GM23338 (cell line): ENCODE data around the gene C2orf15. TPM values are rescaled to one million over a fixed set of nuclear protein-coding genes. Genes with fewer than 3 reads are reported as not detected.

ENCODE experiments used
- ATAC-seq: fragments of 200-7000 bp; cut with Tn5 transposase; 3 replicates; pipeline ENCODE4 v1.9.1; 2020
- DNase-seq: peaks from one replicate; pipeline ENCODE4 v3.0.0-alpha.2; 2015; ENCODE audit warnings: low spot score
- H2AFZ ChIP-seq: fragments of 200-600 bp; sonication (generic); 2 replicates; pipeline ENCODE4 v1.8.0; 2016; ENCODE audit warnings: antibody characterized with exemption, mild to moderate bottlenecking, moderate library complexity
- H3F3A ChIP-seq: fragments of 200-600 bp; sonication (generic); replicated peaks from 2 replicates; pipeline ENCODE4 v1.8.0; 2017; ENCODE audit warnings: antibody characterized with exemption, mixed run types, low read depth
- H3K27ac ChIP-seq: fragments of 200-600 bp; sonication (generic); 2 replicates; pipeline ENCODE4 v1.6.1; 2016; ENCODE audit warnings: low read depth
- H3K27me3 ChIP-seq: fragments of 200-600 bp; sonication (generic); 2 replicates; pipeline ENCODE4 v1.8.0; 2016; ENCODE audit warnings: mild to moderate bottlenecking, mixed run types, moderate library complexity; ENCODE audit not compliant: insufficient read depth
- H3K36me3 ChIP-seq: fragments of 200-600 bp; sonication (generic); 2 replicates; pipeline ENCODE4 v1.8.0; 2016; ENCODE audit warnings: mild to moderate bottlenecking; ENCODE audit not compliant: insufficient read depth
- H3K4me1 ChIP-seq: fragments of 200-600 bp; sonication (generic); 2 replicates; pipeline ENCODE4 v1.8.0; 2016; ENCODE audit warnings: mild to moderate bottlenecking, moderate library complexity; ENCODE audit not compliant: insufficient read depth
- H3K4me2 ChIP-seq: fragments of 200-600 bp; sonication (generic); 2 replicates; pipeline ENCODE4 v1.7.1; 2017; ENCODE audit warnings: mixed run types
- H3K4me3 ChIP-seq: fragments of 200-600 bp; sonication (generic); 2 replicates; pipeline ENCODE4 v1.6.1; 2016; ENCODE audit warnings: mixed run types
- H3K79me2 ChIP-seq: fragments of 200-600 bp; sonication (generic); replicated peaks from 2 replicates; pipeline ENCODE4 v1.8.0; 2017; ENCODE audit warnings: mild to moderate bottlenecking; ENCODE audit not compliant: insufficient read depth
- H3K9me2 ChIP-seq: fragments of 200-600 bp; sonication (generic); 2 replicates; pipeline ENCODE4 v1.8.0; 2017; ENCODE audit not compliant: insufficient read depth
- H4K20me1 ChIP-seq: fragments of 200-600 bp; sonication (generic); replicated peaks from 2 replicates; pipeline ENCODE4 v1.8.0; 2017; ENCODE audit warnings: mild to moderate bottlenecking; ENCODE audit not compliant: insufficient read depth
- H3K27ac Mint-ChIP-seq: 2 replicates; pipeline ENCODE4 v1.8.0; 2020; ENCODE audit warnings: inconsistent platforms, mild to moderate bottlenecking, moderate library complexity, mixed read lengths
- H3K27me3 Mint-ChIP-seq: 3 replicates; pipeline ENCODE4 v1.8.0; 2022; ENCODE audit warnings: low read depth, mild to moderate bottlenecking, moderate library complexity, mixed read lengths, inconsistent platforms; ENCODE audit not compliant: insufficient read depth, poor library complexity
- H3K36me3 Mint-ChIP-seq: 3 replicates; pipeline ENCODE4 v1.8.0; 2021; ENCODE audit warnings: low read depth, mild to moderate bottlenecking, inconsistent platforms, moderate library complexity, mixed read lengths
- H3K4me1 Mint-ChIP-seq: 3 replicates; pipeline ENCODE4 v1.8.0; 2020; ENCODE audit warnings: mild to moderate bottlenecking, inconsistent platforms, mixed read lengths
- H3K4me3 Mint-ChIP-seq: 3 replicates; pipeline ENCODE4 v1.8.0; 2021; ENCODE audit warnings: moderate library complexity, mild to moderate bottlenecking, inconsistent platforms, mixed read lengths
- H3K9me3 Mint-ChIP-seq: 3 replicates; pipeline ENCODE4 v1.8.0; 2020; ENCODE audit warnings: moderate library complexity, mild to moderate bottlenecking, inconsistent platforms, mixed read lengths
- CREB1 ChIP-seq: fragments of 250-450 bp; sonication (Bioruptor Pico); IDR thresholded peaks from 2 replicates; pipeline ENCODE4 v1.5.0; 2020; ENCODE audit warnings: low read depth, mild to moderate bottlenecking, moderate library complexity
- NANOG ChIP-seq: IDR thresholded peaks from 2 replicates; pipeline ENCODE4 v1.6.1; 2016; ENCODE audit warnings: antibody characterized with exemption, borderline replicate concordance
- STAT1 ChIP-seq: IDR thresholded peaks from one replicate; pipeline ENCODE4 v1.6.1; 2016; ENCODE audit warnings: antibody characterized with exemption; ENCODE audit not compliant: unreplicated experiment
- ZNF114 ChIP-seq: fragments of 250-450 bp; sonication (Bioruptor Pico); IDR thresholded peaks from 2 replicates; pipeline ENCODE4 v1.5.0; 2020; ENCODE audit warnings: mild to moderate bottlenecking, moderate library complexity
- ZNF462 ChIP-seq: fragments of 250-450 bp; sonication (Bioruptor Pico); IDR thresholded peaks from 2 replicates; pipeline ENCODE4 v1.5.0; 2020; ENCODE audit warnings: mild to moderate bottlenecking, moderate library complexity
- polyA plus RNA-seq: library from polyadenylated mRNA; unstranded; fragments of >200 nt; fragmentation: Nextera tagmentation; extraction: Ambion mirVana; gene quantifications from 2 replicates; pipeline ENCODE4 v1.2.1, GENCODE V29; 2016
- total RNA-seq: library from RNA; depleted of rRNA; stranded (reverse); fragments of >200 nt; shearing (Covaris generic); gene quantifications from 2 replicates; pipeline ENCODE4 v1.2.3, GENCODE V29; 2014

C2orf15 gene
- total and polyA plus RNA-seq, 2 experiments from 2014 or later = 7.9 to 8.4 TPM

DNA sequence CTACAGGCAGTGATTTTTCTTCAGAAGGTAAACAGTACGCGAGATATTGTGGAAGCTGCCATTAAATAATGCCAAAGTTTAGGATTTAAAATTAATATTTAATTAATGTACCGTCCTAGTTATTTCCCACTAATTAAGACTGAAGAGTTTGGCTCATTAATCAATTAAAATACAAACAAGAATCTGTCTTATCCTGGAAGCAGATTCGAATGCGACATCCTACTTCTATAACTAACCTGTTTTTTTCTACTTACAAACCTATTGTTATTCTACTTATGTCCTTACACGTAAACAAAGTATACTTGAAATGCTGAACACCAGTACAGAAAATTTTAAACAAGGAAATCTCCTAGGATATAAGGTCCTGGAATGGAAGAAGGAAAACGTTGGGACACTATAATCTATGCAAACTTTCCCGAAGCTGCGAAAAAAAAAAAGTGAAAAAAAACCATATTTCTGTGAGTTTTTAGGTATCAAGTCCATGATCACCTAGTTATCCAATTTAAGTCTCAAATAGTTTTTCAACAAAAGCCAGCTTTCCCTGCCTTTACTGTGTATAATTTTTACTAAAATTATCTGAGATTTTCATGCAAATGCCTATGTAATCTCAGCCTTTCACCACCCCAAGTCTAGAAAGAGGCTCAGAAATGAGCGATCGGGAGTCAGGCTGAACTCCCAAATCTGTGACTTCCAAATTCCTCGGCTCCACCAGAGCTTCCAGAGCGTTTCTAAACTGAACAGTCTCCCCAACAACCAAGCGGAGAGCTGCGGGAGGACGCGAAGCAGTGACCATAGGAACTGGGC, 1.2 kb upstream of the C2orf15 start:
- H3K36me3 Mint-ChIP-seq = peaks cover 36% of the 10 kb centered on the region
- ATAC-seq = no peak

More for the DNA sequence above, 1.2 kb upstream of the C2orf15 start:
- peaks cover 11% of the 10 kb centered on the region for H3K27me3 Mint-ChIP-seq
- Histone ChIP-seq H3K9me2 (no peaks in the 10 kb centered on the region; the same call in 1 of the 2 replicates), H4K20me1 (no peaks in the 10 kb centered on the region), H3K4me1 (peaks cover 17% of the 10 kb centered on the region), H2AFZ (peak overlapping the region; percentile 92), H3K27me3 (0 out of 2 replicates have a peak, but pooled peaks cover 7% of the 10 kb centered on the region), H3K79me2 (peaks cover 16% of the 10 kb centered on the region), H3K36me3 (0 out of 2 replicates have a peak, but pooled peaks cover 3% of the 10 kb centered on the region), H3F3A (no peaks in the 10 kb centered on the region; the same call in 1 of the 2 replicates), H3K27ac (no peak overlapping the region; the same call in 1 of the 2 replicates), H3K4me3 (peak overlapping the region; percentile 85), H3K4me2 (peak overlapping the region; percentile 84)
- H3K4me3 Mint-ChIP-seq = peak overlapping the region; percentile 94
- peaks cover 34% of the 10 kb centered on the region for H3K9me3 Mint-ChIP-seq
- no peak for TF ChIP-seq STAT1
- no peak for TF ChIP-seq NANOG
- no peak for TF ChIP-seq CREB1 (CRISPR knock-in tag)
- no peak for TF ChIP-seq ZNF114
- TF ChIP-seq ZNF462 (CRISPR knock-in tag) = no peak
- peak overlapping the region; percentile 89 for H3K27ac Mint-ChIP-seq
- peaks cover 9% of the 10 kb centered on the region; the same call in 2 of the 3 replicates for H3K4me1 Mint-ChIP-seq
- peak; percentile 68 for DNase-seq
